ENCODE data around the gene TUBB8.
"Not testable (repeated sequence)": the region's sequence is repeated elsewhere in the genome, so short reads cannot be mapped to it uniquely, and the experiment has no call there.

DNA sequence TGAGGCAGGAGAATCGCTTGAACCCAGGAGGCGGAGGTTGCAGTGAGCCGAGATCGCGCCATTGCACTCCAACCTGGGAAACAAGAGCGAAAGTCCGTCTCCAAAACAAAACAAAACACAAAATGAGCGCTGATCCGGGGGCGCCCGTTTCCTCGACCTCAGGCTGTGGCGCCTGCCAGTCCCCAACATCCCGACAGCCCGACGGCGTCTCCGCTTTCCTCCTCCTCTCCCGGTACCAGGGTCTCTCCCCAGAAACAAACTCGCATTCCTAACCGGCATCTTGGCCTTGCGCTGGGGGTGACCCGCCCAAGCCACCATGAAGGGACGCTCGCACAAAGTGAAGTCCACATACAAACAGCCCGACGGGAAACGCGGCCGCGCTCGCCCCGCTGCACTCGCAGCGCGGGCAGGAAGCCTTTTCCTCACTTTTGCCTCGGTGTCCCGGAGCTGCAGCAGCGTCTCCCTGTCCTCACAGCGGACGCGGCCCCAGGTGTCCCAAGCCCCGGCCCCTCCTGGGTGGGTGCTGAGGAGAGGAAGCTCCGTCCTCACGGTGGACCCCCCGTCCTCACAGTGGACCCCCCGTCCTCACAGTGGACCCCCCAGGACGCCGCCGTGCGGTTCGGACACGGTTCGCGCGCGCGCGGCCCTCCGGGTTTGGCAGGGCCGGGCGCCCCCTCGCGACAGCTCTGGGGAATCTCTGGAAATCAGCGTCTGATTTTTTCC is 24.6 kb upstream of the TUBB8 start:
- TF ChIP-seq POLR2A (IDR thresholded peaks at IDR 0.05), result not testable (repeated sequence)
- TF ChIP-seq, protein P1, sequence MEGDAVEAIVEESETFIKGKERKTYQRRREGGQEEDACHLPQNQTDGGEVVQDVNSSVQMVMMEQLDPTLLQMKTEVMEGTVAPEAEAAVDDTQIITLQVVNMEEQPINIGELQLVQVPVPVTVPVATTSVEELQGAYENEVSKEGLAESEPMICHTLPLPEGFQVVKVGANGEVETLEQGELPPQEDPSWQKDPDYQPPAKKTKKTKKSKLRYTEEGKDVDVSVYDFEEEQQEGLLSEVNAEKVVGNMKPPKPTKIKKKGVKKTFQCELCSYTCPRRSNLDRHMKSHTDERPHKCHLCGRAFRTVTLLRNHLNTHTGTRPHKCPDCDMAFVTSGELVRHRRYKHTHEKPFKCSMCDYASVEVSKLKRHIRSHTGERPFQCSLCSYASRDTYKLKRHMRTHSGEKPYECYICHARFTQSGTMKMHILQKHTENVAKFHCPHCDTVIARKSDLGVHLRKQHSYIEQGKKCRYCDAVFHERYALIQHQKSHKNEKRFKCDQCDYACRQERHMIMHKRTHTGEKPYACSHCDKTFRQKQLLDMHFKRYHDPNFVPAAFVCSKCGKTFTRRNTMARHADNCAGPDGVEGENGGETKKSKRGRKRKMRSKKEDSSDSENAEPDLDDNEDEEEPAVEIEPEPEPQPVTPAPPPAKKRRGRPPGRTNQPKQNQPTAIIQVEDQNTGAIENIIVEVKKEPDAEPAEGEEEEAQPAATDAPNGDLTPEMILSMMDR (IDR thresholded peaks at IDR 0.05), result peak; percentile 29 to 73 (median 42)
